ENCODE data around the gene PRDM11. TPM values are rescaled to one million over a fixed set of nuclear protein-coding genes. Genes with fewer than 3 reads are reported as not detected.

PRDM11 gene
- total RNA-seq, 1 experiment from 2014 or later = 2.6 TPM

DNA sequence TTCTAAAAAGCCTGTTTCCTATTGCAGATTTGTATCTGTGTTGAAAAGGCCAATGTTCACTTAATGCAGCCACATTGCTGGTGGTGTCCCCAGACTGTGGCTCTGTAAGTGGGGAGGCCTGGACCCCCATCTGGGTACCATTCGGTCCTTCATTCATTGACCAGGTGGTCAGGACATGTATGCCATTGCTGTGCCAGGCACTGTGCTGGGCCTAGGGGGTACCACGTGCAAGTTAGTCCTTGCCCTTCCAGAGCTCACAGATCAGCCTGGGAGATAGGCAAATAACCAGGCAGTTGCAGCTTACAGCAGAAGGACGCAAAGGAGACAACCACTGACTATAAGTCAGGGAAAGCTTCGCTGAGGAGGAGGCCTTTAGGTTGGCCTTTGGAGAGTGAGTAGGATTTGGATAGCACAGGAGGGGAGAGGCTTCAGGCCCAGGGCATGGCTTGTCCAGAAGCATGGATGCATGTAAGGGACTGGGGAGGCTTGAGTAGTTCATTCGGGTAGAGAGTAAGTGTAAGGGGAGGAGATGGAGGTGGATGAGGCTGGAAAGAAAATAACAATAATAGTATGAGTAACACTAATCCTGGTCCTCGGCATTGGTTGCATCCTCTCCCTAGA, 5.0 kb downstream of the PRDM11 start:
- in situ Hi-C loops (cut with HindIII; ENCODE audit: low pct_unique_long_range_greater_than_20kb, low sequenced_read_pairs) = no loop called here
- DNase-seq (ENCODE audit: low read depth, low spot score) = no peak

DNA sequence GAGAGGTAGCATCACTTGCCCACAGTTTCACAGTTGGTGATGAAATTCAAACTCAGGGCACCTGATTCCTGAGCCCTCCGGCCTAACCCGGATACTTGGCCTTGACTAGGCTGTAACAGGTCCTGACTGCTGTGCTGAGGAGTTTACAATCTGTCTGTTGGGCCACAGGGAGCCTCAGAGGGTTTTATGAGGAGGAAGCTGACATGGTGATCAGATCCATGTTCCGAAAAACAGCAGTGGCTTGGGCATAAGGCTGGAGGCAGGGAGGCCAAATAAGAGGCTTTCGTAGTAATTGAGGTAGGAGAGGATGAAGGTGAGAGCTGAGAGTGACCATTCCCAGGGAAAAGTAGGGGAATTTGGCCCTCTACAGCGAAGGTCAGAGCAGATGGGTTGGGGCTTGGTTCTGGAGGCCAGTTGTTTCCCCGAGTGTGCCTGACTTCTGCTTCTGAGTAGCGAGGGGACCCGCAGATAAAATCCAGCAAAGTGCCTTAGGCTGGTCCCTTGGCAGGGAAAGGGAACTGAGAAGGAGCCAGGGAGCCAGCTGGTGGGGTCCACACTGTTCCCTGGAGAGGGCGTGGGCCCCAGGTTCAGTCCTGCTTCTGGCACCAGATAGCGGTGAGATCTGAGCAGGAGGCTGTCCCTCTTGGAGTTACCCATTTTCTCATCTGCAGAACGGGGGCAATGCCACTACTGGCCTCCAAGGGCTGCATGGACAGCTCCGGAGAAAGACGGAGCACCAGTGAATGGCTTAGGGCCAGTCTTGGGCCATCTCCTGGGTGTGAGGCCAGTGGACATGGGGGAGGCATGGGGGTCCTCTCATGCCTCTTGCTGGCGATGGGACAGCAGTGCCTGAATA, 6.5 kb downstream of the PRDM11 start:
- in situ Hi-C loops (cut with HindIII; ENCODE audit: low pct_unique_long_range_greater_than_20kb, low sequenced_read_pairs) = no loop called here

DNA sequence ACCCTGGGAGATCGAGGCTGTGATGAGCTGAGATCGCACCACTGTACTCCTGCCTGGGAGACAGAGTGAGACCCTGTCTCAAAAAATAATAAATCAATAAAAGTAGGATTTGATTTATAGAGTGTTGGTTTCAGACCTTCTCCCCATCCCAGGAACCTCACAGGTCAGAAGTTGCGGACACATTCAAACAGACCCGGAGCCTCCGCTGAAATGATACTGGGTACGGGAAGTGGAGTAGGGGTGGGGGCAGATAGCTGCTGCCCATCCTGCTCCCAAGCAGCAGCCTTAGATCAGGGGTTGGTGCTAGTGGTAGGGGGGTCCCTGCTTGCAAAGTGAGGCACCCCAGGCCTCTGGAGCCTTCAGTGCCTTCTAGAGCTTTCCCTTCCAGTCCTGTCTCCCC, 7.8 kb downstream of the PRDM11 start:
- in situ Hi-C loops (cut with HindIII; ENCODE audit: low pct_unique_long_range_greater_than_20kb, low sequenced_read_pairs) = no loop called here

More for the DNA sequence above, 6.5 kb downstream of the PRDM11 start:
- no peak for DNase-seq (ENCODE audit: low read depth, low spot score)

DNA sequence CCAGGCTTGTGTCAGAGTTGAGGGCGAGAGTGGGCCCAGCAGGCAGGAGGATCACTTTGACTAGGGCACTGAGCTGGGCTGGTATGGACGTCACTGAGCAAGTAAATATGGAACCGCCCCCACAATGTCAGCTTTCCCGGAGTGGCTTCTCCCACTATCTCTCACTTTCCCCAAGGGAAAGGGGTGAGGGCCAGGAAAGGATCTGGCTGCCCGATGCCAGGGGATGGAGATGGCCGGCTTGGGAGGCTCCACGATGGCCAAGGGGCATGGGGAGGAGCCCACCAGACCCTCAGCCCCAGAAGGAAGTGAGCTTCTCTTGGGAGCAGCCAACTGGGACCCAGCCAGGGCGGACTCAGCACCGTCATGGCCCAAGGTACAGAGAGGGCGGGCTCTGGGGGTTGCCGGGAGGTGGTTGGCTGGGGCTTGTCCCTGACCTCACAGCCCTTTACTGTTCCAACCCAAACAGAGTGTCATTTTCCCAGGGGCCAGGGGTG, 8.7 kb downstream of the PRDM11 start:
- in situ Hi-C loops (cut with HindIII; ENCODE audit: low pct_unique_long_range_greater_than_20kb, low sequenced_read_pairs) = no loop called here

More for the DNA sequence above, 7.8 kb downstream of the PRDM11 start:
- DNase-seq (ENCODE audit: low read depth, low spot score) = no peak

DNA sequence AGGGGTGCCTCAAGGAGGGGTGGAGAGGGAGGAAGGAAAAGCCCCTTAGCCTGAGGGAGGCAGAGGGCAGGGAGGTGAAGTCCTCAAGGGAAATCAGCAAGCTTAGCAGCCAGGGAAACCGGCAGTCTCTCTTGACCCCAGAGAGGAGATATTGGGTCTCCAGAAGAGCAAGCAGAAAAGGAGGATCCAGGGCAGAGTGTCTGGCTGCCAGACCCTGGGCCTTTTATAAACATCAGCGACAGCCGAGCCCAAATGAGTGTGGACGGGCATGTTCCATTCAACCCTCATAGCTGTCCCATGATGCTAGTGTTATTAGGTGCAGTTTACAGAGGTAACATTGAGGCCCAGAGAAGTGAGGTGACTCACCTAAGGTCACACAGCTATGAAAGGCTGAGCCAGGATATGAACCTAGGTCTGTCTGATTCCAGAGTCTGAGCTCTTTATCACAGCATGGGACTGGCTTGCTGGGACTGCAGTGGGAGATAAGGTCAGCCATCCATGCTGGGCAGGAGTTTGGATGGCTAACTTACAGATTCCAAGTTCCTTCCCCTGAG, 9.3 kb downstream of the PRDM11 start:
- in situ Hi-C loops (cut with HindIII; ENCODE audit: low pct_unique_long_range_greater_than_20kb, low sequenced_read_pairs) = no loop called here
- no peak for DNase-seq (ENCODE audit: low read depth, low spot score)

More for the DNA sequence above, 8.7 kb downstream of the PRDM11 start:
- DNase-seq (ENCODE audit: low read depth, low spot score) = no peak

DNA sequence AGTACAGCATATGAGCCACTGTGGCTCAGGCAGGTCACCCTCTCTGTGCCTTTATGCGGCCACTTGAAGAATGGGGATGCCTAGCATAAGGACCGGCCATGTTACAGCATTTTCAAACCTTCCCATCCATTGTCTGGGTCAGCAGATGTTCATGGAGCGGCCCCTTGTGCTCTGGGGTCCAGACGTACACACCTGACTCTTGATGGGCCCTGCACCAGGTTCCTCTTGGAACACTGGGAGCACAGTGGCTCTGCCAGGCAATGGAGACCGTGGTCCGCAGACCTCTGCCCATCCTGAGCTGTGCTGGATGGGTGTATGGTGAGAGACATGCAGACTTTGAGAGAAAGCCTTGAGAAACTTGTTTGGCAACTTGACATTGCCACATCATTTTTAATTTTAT, 9.8 kb downstream of the PRDM11 start:
- in situ Hi-C loops (cut with HindIII; ENCODE audit: low pct_unique_long_range_greater_than_20kb, low sequenced_read_pairs) = no loop called here
- DNase-seq (ENCODE audit: low read depth, low spot score) = no peak

DNA sequence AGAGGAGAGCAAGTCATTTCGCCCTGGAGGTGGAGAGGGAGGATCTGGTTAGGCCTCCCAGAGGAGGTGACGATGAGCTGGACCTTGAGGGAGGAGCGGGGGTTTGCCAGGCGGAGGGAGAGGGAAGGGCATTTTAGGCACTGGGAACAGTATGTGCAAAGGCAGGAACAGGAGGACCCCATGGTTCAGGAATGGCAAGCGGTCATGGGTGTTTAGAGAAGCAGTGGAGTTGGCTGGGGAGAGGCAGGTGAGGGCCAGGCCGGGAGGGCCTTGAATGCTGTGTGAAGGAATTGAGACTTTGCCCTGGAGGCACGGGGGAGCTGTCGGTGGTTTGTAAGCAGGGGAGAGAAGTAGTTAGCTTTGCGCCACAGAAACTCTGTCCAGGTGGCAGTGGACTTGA, 10.3 kb downstream of the PRDM11 start:
- DNase-seq (ENCODE audit: low read depth, low spot score) = no peak
- in situ Hi-C loops (cut with HindIII; ENCODE audit: low pct_unique_long_range_greater_than_20kb, low sequenced_read_pairs) = no loop called here

DNA sequence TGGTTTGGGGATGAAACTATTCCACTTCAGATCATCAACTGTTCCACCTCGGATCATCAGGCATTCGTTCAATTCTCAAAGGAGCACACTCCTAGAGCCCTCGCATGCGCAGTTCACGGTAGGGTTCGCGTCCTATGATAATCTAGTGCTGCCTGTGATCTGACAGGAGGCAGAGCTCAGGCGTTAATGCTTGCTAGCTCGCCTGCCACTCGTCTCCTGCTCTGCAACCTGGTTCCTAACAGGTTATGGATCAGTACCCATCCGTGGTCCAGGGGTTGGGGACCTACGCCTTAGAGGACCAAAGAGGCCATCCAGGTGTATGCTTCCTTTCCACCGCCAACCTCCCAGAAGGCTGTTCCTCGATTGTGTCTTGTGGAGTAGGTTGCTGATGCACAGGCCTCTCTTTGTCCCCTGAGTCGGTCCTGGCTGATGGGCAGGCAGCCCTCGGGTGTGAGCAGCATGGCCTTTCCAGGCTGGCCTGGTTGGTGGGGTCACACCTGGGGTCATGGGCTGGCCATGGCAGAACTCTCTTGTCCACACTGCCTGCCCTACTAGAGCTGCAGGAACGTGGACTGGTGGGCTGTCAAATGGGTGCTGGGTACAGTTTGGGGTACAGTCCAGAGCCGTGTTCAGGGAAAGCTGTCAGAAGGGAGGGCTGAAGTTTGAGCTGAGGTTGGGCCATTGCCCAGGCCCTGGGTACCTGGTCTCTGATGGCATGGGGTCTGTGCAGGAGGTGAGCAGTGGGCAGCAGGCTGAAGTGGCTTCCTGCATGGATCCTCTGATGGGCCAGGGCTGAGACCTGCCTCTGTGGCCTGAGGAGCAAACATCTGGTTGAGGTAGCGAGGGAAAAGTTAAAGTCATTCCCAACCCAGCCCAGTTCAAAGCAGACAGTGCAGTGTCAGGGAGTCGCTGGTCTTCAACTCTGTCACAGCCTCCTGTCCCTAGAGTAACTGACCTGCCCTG, 11.1 kb downstream of the PRDM11 start:
- in situ Hi-C loops (cut with HindIII; ENCODE audit: low pct_unique_long_range_greater_than_20kb, low sequenced_read_pairs) = no loop called here
- DNase-seq (ENCODE audit: low read depth, low spot score) = no peak

DNA sequence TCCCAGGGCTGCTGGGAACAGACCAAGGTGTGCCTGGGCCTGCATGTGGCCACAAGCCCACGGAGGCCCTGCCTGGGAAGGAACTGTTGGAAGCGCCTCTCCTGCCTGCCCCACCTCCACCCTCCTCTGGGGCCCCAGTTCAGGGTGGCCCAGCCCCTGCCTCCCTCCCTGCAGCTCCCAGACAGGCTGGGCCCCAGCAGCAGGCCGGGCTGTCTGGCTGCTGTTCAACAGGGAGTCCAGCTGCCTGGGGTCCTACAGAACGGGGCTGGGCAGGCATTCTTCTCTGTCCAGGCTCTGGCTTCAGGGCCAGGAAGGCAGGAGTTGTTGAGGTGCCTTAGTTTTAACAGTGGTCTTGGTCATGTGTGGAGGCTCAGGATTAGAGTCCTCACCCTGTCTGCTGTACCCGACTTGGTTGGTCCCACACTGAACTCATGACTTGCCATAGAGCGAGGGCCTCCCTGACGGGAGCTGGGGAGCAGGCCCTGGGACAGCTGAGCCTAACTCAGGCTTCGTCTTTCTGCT, 11.8 kb downstream of the PRDM11 start:
- in situ Hi-C loops (cut with HindIII; ENCODE audit: low pct_unique_long_range_greater_than_20kb, low sequenced_read_pairs) = no loop called here
- DNase-seq (ENCODE audit: low read depth, low spot score) = no peak

DNA sequence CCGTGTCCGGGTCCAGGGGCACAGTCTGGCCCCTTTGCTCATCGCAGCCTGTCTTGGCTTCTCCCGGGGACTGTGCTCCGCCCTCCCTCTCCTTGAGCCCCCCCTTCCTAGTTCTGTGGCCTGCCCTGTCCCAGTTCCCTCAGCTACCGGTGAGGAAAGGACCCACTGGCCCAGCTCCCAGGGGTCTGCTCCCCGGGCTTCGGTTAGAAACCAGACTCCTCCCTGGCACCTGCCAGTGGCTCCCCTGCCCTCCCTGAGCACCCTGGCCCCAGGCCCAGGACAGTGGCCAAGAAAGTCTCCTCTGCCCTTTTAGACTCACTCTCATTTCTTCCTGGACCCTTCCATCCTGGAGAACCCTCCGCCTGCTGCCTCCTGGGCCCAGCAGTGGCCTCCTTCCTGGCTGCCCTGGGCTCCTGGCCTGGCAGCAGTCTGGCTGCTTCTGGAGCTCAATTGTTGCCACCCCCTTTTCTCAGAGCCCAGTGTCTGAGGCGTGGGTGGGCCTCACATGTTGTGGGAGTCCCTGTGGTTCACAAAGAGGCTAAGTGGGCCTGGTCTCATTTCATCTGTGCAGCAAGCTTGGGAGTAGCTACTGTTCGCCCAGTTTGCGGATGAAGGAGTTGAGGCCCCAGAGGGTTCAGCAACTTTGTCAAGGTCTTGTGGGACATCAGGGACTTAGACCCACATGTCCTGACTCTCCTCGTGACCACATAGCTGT, 12.6 kb downstream of the PRDM11 start:
- no peak for DNase-seq (ENCODE audit: low read depth, low spot score)
- in situ Hi-C loops (cut with HindIII; ENCODE audit: low pct_unique_long_range_greater_than_20kb, low sequenced_read_pairs) = no loop called here

DNA sequence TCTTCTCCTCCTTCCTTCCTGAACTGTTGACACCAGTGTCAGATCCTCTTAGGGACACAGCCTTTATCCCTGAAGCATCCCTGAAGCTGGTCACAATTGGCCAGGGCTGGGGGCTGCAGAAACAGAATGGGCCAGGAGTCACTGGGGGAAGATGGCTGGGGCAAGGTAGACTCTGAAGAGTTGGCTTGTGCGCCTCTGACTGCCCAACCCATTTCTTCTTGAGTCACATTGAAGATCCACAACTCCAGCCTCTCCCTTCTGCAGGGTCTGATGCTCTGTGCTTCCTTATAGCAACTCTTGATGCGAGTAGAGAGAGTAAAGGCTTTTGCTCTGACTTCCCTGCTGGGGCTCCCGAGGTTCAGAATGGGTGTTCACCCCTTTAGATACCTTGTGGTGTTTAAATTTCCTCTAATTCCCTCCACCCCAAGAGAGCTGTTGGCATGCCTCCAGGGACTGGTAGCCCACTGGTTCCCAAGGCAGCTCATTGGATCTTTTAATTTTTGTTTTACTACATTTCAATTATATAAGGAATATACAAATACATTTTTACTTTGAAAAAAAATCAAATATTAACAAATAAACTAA, 13.4 kb downstream of the PRDM11 start:
- in situ Hi-C loops (cut with HindIII; ENCODE audit: low pct_unique_long_range_greater_than_20kb, low sequenced_read_pairs) = no loop called here
- no peak for DNase-seq (ENCODE audit: low read depth, low spot score)

DNA sequence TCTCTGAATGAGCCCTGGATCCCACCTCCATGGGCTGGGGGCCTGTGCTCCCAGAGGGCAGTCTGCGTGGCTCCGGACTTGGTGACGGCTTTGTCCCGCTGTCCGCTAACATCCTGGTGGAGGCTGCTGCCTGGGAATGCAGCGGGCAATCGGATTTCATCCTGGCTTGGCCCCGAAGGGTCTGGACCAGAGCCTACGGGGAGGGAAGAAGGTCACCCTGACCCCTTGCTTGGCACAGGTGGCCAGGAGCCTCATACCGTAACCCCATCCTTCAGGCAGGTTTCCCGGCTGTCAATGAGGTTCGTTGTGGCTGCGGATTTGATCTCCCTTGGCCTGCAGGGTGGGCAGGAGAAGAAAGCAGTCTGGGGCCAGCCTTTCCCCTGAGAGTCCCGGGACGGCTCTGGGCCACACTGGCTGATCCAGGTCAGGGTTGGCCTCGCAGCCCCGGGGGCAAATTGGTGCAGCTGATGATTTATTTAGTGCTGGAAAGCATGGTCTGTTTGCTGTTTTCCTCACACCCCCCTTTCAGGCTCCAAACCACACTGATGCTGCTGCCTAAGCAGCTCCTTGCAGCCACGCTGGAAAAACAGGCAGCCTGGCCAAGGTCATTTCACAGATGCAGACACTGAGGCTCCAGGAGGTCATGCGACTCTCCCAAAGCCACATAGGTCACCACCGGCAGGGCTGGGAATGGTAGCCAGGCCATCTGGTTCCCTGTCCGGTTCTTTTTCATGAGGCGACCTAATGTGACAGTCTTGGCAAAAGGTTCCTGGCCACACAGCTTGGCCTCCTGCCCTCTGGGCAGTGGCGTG, 15.0 kb downstream of the PRDM11 start:
- DNase-seq (ENCODE audit: low read depth, low spot score) = no peak

DNA sequence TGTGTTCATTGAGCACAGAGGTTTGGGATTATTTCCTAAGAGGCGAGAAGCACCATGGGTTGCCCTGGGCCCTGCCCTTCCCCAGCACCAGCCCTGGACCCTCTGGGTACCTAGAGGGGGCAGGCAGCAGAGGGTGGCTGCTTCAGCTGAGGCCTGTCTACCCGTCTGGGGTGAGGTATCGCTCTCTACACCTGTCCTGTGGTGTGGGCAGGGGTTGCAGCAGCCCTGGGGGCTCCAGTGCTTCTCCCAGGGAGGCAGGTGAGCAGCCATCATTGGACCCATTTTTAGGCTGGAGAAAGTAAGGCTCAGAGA, 15.6 kb downstream of the PRDM11 start:
- in situ Hi-C loops (cut with HindIII; ENCODE audit: low pct_unique_long_range_greater_than_20kb, low sequenced_read_pairs) = no loop called here
- DNase-seq (ENCODE audit: low read depth, low spot score) = no peak

More for the DNA sequence above, 15.0 kb downstream of the PRDM11 start:
- in situ Hi-C loops (cut with HindIII; ENCODE audit: low pct_unique_long_range_greater_than_20kb, low sequenced_read_pairs) = no loop called here

DNA sequence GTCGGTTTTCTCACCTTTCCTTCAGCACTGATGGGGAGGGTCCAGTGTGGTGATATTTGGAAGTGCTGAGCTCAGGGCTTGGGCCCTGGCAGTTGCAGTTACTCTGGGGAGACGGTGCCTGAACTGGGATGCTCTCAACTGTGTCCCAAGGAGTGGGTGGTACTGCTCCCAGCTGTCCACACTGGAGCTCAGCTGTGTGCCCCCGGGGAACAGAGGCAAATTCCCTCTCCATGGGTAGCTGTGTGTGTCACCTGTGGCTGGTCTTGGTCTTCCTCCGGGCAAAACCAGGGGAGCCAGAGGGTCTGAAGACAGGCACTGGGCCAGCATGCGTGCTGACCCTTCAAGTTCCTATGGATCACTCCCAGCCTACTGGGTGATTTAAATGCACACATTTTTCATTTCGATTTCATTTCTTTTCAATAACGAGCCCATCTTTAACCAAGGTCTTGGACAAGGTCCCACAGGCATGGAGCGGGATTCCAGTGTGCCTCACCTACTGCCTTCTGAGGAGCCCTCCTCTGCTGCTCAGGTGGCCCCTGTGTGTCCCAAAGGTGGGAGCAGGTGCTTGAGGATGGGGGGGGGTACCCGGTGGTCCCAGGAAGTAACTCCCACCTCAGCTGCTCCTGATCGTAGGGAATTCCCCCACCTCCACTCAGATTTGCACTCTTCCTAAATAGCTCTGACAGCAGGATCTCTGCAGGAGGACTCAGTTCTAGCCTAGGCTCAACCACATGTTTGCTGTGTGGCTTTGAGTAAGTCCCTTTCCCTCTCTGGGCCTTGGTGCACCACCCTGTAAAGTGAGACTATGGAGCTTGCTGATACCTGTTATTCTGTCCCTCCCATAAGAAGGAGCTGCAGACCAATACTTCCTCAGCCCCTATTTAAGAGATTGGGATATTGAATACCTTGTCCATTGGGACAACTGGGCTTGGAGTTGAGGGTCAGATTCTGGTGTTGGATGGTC, 16.8 kb downstream of the PRDM11 start:
- in situ Hi-C loops (cut with HindIII; ENCODE audit: low pct_unique_long_range_greater_than_20kb, low sequenced_read_pairs) = no loop called here

More for the DNA sequence above, 16.8 kb downstream of the PRDM11 start:
- no peak for DNase-seq (ENCODE audit: low read depth, low spot score)
